Endothelial cell (in vitro differentiated cells): ENCODE results near the gene CAPN3. TPM values are rescaled to one million over a fixed set of nuclear protein-coding genes. Genes with fewer than 3 reads are reported as not detected.

ENCODE experiments used
- DNase-seq: peaks from one replicate; pipeline ENCODE4 v3.0.0; 2021; ENCODE audit warnings: low spot score
- H3K27ac Mint-ChIP-seq: one replicate; pipeline ENCODE4 v1.8.0; 2021; ENCODE audit warnings: mixed read lengths, inconsistent platforms; ENCODE audit not compliant: unreplicated experiment
- H3K27me3 Mint-ChIP-seq: one replicate; pipeline ENCODE4 v1.8.0; 2021; ENCODE audit warnings: mild to moderate bottlenecking, moderate library complexity, mixed read lengths, inconsistent platforms; ENCODE audit not compliant: unreplicated experiment
- H3K36me3 Mint-ChIP-seq: one replicate; pipeline ENCODE4 v1.8.0; 2021; ENCODE audit warnings: mild to moderate bottlenecking, low read depth, mixed read lengths, inconsistent platforms; ENCODE audit not compliant: unreplicated experiment
- H3K4me1 Mint-ChIP-seq: one replicate; pipeline ENCODE4 v1.8.0; 2021; ENCODE audit warnings: mild to moderate bottlenecking, mixed read lengths, inconsistent platforms; ENCODE audit not compliant: unreplicated experiment
- H3K4me3 Mint-ChIP-seq: one replicate; pipeline ENCODE4 v1.8.0; 2021; ENCODE audit warnings: mild to moderate bottlenecking, mixed read lengths, inconsistent platforms; ENCODE audit not compliant: unreplicated experiment
- H3K9me3 Mint-ChIP-seq: one replicate; pipeline ENCODE4 v1.8.0; 2021; ENCODE audit warnings: mixed read lengths, inconsistent platforms; ENCODE audit not compliant: unreplicated experiment
- total RNA-seq: library from RNA; stranded (reverse); fragmentation: NEBNext Ultra II Directional; extraction: Animal tissue kit (Norgen Biotek cat#: 25700); gene quantifications from one replicate; pipeline ENCODE4 v1.2.1, GENCODE V29; 2021; ENCODE audit not compliant: unreplicated experiment
- TF ChIP-seq, protein P1 (sequence below): fragments of 200-600 bp; sonication (generic); IDR thresholded peaks from one replicate; pipeline ENCODE4 v1.5.0; 2021; ENCODE audit warnings: antibody characterized with exemption; ENCODE audit not compliant: unreplicated experiment

The CAPN3 gene
- total RNA-seq, 1 donor from 2014 or later = 2.0 TPM

DNA sequence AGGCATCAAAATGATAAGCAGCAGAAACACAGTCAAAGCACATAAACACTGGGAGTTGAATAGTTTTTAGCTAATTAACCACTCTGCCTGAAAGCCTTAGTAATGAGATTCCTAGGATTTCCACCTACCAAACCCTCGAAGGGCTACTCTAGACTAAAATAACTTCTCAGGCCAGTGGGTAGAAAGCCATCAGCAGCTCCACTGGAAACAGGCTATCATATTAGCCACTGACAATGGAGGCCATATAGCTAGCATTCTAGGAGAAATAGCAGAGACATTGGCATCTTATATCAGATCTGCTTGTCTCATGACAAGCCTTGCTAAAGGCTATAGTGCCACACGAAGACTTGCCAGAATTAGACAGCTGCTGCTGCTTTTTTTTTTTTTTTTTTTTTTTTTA is 4.5 kb upstream of the CAPN3 start:
- Mint-ChIP-seq H3K4me3 (no peak overlapping the region), H3K36me3 (no peaks in the 10 kb centered on the region), H3K4me1 (peaks cover 13% of the 10 kb centered on the region), H3K27ac (no peak overlapping the region), H3K27me3 (no peaks in the 10 kb centered on the region), H3K9me3 (no peaks in the 10 kb centered on the region)
- TF ChIP-seq, protein P1, sequence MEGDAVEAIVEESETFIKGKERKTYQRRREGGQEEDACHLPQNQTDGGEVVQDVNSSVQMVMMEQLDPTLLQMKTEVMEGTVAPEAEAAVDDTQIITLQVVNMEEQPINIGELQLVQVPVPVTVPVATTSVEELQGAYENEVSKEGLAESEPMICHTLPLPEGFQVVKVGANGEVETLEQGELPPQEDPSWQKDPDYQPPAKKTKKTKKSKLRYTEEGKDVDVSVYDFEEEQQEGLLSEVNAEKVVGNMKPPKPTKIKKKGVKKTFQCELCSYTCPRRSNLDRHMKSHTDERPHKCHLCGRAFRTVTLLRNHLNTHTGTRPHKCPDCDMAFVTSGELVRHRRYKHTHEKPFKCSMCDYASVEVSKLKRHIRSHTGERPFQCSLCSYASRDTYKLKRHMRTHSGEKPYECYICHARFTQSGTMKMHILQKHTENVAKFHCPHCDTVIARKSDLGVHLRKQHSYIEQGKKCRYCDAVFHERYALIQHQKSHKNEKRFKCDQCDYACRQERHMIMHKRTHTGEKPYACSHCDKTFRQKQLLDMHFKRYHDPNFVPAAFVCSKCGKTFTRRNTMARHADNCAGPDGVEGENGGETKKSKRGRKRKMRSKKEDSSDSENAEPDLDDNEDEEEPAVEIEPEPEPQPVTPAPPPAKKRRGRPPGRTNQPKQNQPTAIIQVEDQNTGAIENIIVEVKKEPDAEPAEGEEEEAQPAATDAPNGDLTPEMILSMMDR = no peak
- DNase-seq = no peak

DNA sequence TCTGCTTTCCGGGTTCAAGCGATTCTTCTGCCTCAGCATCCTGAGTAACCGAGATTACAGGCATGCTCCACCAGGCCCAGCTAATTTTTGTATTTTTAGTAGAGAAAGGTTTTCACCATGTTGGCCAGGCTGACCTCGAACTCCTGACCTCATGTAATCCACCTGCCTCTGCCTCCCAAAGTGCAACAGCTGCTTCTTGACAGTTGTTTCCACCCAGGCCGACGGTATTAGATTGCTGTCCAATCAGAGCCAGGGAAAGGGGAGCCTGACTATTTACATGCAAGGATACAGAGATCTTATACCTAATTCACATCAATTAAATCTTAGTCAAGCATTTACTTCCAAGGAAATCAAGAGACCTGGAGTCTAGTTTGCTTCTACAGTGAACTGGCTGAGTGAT is 4.0 kb upstream of the CAPN3 start:
- Mint-ChIP-seq H3K9me3 (no peaks in the 10 kb centered on the region), H3K4me1 (peaks cover 13% of the 10 kb centered on the region), H3K36me3 (no peaks in the 10 kb centered on the region), H3K4me3 (no peak overlapping the region), H3K27me3 (no peaks in the 10 kb centered on the region), H3K27ac (no peak overlapping the region)
- TF ChIP-seq, protein P1 = no peak
- no peak for DNase-seq

DNA sequence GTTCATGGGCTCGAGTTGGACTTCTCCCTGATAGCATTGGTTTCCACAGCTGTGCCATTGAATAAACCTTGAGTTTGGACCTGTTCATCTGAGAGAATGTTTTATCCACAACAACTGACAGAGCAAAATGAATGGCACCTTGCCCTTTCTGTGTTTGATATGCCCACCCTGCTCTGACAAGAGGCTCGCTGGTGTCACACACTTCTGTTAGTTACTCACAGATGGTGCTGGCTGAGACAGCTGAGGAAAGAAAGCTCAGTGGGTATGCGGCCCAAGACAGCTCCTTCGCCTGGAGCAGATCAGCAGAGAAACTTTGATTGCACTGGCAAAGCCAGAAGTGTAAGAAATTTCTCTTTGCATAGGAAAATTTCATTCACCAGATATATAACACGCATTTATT is 2.5 kb upstream of the CAPN3 start:
- Mint-ChIP-seq H3K27me3 (no peaks in the 10 kb centered on the region), H3K9me3 (no peaks in the 10 kb centered on the region), H3K4me1 (peaks cover 8% of the 10 kb centered on the region), H3K4me3 (no peak overlapping the region), H3K36me3 (no peaks in the 10 kb centered on the region), H3K27ac (no peak overlapping the region)
- TF ChIP-seq, protein P1 = no peak
- no peak for DNase-seq

DNA sequence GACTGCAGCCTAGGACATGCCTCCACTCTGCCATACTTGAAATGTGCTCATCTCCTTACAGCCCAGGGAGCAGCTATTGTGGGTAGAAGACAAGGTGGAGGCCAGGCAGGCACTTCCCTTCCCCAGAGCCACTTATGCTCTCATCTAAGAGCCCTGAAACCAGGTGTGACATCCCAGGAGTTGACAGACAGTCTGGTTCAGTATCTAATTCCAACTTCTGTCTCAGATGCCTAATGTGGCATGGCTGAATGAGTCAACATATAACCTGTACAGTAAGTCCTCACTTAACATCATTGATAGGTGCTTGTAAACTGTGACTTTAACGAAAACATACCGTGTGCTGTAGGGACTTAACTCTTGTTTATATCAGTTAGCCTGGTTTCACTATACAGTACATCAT is 1.2 kb upstream of the CAPN3 start:
- no peak for DNase-seq
- Mint-ChIP-seq H3K4me3 (no peak overlapping the region), H3K27me3 (no peaks in the 10 kb centered on the region), H3K9me3 (no peaks in the 10 kb centered on the region), H3K27ac (no peak overlapping the region), H3K36me3 (no peaks in the 10 kb centered on the region), H3K4me1 (peaks cover 9% of the 10 kb centered on the region)
- TF ChIP-seq, protein P1 = no peak

DNA sequence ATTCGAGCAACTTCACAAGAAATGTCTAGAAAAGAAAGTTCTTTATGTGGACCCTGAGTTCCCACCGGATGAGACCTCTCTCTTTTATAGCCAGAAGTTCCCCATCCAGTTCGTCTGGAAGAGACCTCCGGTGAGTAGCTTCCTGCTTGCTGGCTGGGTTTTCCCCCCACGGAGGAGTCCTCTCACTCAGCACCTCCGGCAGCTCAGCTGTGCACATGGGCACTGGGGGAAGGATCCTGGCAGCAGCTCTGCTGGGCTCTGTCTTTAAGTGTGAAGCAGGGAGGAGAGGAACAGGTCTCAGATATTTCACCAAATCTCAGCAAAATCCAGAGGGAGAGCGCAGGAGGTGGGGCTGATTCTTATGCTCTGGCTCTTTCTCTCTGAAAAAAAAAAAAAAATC is 684 bp downstream of the CAPN3 start:
- no peaks in the 10 kb centered on the region for H3K9me3 Mint-ChIP-seq
- H3K27me3 Mint-ChIP-seq = no peaks in the 10 kb centered on the region
- peaks cover 9% of the 10 kb centered on the region for H3K4me1 Mint-ChIP-seq

More for the DNA sequence above, 684 bp downstream of the CAPN3 start:
- H3K27ac Mint-ChIP-seq = no peak overlapping the region
- TF ChIP-seq, protein P1 = no peak
- no peak overlapping the region for H3K4me3 Mint-ChIP-seq
- no peak for DNase-seq
- no peaks in the 10 kb centered on the region for H3K36me3 Mint-ChIP-seq
